ENCODE results near the gene DYNLT1. TPM values are rescaled to one million over a fixed set of nuclear protein-coding genes. Genes with fewer than 3 reads are reported as not detected.
"Not testable (repeated sequence)": the region's sequence is repeated elsewhere in the genome, so short reads cannot be mapped to it uniquely, and the experiment has no call there.

Gene DYNLT1
- total RNA-seq, 3 donors from 2014 or later (not counting 1 experiment from before 2014, with no cell fraction given): 85.7 to 106 (median 86.8) TPM

GRCh38 chr6:158684311-158684710, 39.8 kb upstream of the DYNLT1 start:
- Histone ChIP-seq H3K9me3 (ENCODE audit: control insufficient read depth, insufficient read depth, low read length) (no peaks in the 10 kb centered on the region), H3K4me1 (ENCODE audit: control insufficient read depth, insufficient read depth, low read length) (peaks cover 26% of the 10 kb centered on the region), H3K27me3 (ENCODE audit: control insufficient read depth, insufficient read depth, low read length) (no peaks in the 10 kb centered on the region), H3K4me3 (ENCODE audit: low read length) (no peak overlapping the region), H3K36me3 (ENCODE audit: control insufficient read depth, insufficient read depth, low read length) (peaks cover 28% of the 10 kb centered on the region), H3K27ac (ENCODE audit: low read length) (no peak overlapping the region)
- peaks cover 48 to 52% of the 10 kb centered on the region in 2 donors for H3K4me1 Mint-ChIP-seq
- intact Hi-C loops (cut with micrococcal nuclease): no loop called here
- H3K27ac Mint-ChIP-seq: peak overlapping the region; percentile 72 to 83
- H3K36me3 Mint-ChIP-seq: peaks cover 15% of the 10 kb centered on the region
- H3K9me3 Mint-ChIP-seq: no peaks in the 10 kb centered on the region
- H3K27me3 Mint-ChIP-seq (ENCODE audit: low read depth in 2 of 2): no peaks in the 10 kb centered on the region
- H3K4me3 Mint-ChIP-seq: no peak overlapping the region
- DNase-seq: peak in 1 of 2 donors; percentile 40
- TF ChIP-seq, protein P1, sequence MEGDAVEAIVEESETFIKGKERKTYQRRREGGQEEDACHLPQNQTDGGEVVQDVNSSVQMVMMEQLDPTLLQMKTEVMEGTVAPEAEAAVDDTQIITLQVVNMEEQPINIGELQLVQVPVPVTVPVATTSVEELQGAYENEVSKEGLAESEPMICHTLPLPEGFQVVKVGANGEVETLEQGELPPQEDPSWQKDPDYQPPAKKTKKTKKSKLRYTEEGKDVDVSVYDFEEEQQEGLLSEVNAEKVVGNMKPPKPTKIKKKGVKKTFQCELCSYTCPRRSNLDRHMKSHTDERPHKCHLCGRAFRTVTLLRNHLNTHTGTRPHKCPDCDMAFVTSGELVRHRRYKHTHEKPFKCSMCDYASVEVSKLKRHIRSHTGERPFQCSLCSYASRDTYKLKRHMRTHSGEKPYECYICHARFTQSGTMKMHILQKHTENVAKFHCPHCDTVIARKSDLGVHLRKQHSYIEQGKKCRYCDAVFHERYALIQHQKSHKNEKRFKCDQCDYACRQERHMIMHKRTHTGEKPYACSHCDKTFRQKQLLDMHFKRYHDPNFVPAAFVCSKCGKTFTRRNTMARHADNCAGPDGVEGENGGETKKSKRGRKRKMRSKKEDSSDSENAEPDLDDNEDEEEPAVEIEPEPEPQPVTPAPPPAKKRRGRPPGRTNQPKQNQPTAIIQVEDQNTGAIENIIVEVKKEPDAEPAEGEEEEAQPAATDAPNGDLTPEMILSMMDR (IDR thresholded peaks at IDR 0.05): no peak
- 93% methylated on average over 5 of the region's 5 CpGs for WGBS (ENCODE audit: insufficient coverage)
- ATAC-seq: no peak

- Histone ChIP-seq H3K27ac (ENCODE audit: low read length) (no peak overlapping the region), H3K36me3 (ENCODE audit: control insufficient read depth, insufficient read depth, low read length) (peaks cover 24% of the 10 kb centered on the region), H3K4me1 (ENCODE audit: control insufficient read depth, insufficient read depth, low read length) (peaks cover 4% of the 10 kb centered on the region), H3K27me3 (ENCODE audit: control insufficient read depth, insufficient read depth, low read length) (no peaks in the 10 kb centered on the region), H3K9me3 (ENCODE audit: control insufficient read depth, insufficient read depth, low read length) (no peaks in the 10 kb centered on the region), H3K4me3 (ENCODE audit: low read length) (no peak overlapping the region)
- peaks cover 15% of the 10 kb centered on the region for H3K36me3 Mint-ChIP-seq
- H3K4me3 Mint-ChIP-seq: no peak overlapping the region
- WGBS (ENCODE audit: insufficient coverage): 96% methylated on average over 4 of the region's 6 CpGs
- TF ChIP-seq, protein P1 (IDR thresholded peaks at IDR 0.05): no peak
- DNase-seq (no peak), ATAC-seq (no peak)
- intact Hi-C loops (cut with micrococcal nuclease): no loop called here
- no peaks in the 10 kb centered on the region for H3K9me3 Mint-ChIP-seq
- peaks cover 29 to 31% of the 10 kb centered on the region in 2 donors for H3K4me1 Mint-ChIP-seq
- H3K27me3 Mint-ChIP-seq (ENCODE audit: low read depth in 2 of 2): no peaks in the 10 kb centered on the region
- peak overlapping the region in 1 of 2 donors; percentile 30 for H3K27ac Mint-ChIP-seq
These were observed 35.9 kb upstream of the DYNLT1 start for GRCh38 chr6:158680481-158680880.

DNA sequence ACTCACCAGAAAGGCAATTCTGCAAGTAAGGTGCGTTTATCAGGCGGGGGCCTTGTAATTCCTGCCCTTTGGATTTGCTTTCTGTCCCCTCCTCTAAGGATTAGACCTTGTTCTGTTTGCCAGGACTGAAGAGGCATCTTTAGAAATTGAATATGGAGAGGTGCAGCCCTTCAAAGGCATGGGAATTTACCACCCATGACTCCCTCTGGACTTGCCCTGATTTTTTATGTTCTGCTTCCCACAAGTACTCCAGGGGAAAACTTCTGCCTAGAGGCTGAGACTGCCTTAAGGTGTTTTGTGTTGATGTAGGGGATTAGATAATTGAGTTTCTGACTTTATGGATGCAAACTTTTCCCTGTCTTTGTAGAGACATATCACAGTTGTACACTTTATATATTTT, 35.5 kb upstream of the DYNLT1 start:
- DNase-seq: no peak
- 100% methylated on average over 2 of the region's 2 CpGs for WGBS (ENCODE audit: insufficient coverage)
- Histone ChIP-seq H3K9me3 (ENCODE audit: control insufficient read depth, insufficient read depth, low read length) (no peaks in the 10 kb centered on the region), H3K4me3 (ENCODE audit: low read length) (no peak overlapping the region), H3K27me3 (ENCODE audit: control insufficient read depth, insufficient read depth, low read length) (no peaks in the 10 kb centered on the region), H3K4me1 (ENCODE audit: control insufficient read depth, insufficient read depth, low read length) (no peaks in the 10 kb centered on the region), H3K27ac (ENCODE audit: low read length) (no peak overlapping the region), H3K36me3 (ENCODE audit: control insufficient read depth, insufficient read depth, low read length) (peaks cover 27% of the 10 kb centered on the region)
- H3K27me3 Mint-ChIP-seq (ENCODE audit: low read depth in 2 of 2): no peaks in the 10 kb centered on the region
- H3K27ac Mint-ChIP-seq: peak overlapping the region; percentile 30 to 76
- H3K9me3 Mint-ChIP-seq: no peaks in the 10 kb centered on the region
- intact Hi-C loops (cut with micrococcal nuclease): no loop called here
- peaks cover 29 to 30% of the 10 kb centered on the region in 2 donors for H3K4me1 Mint-ChIP-seq
- no peak overlapping the region for H3K4me3 Mint-ChIP-seq
- ATAC-seq: no peak
- H3K36me3 Mint-ChIP-seq: peaks cover 15% of the 10 kb centered on the region
- TF ChIP-seq, protein P1 (IDR thresholded peaks at IDR 0.05): no peak

GRCh38 chr6:158677906-158678578, 33.5 kb upstream of the DYNLT1 start:
- Mint-ChIP-seq H3K9me3 (no peaks in the 10 kb centered on the region), H3K4me3 (no peak overlapping the region), H3K27me3 (ENCODE audit: low read depth in 2 of 2) (no peaks in the 10 kb centered on the region), H3K4me1 (peaks cover 13 to 20% of the 10 kb centered on the region in 2 donors), H3K27ac (peak overlapping the region; percentile 9 to 38), H3K36me3 (peaks cover 1% of the 10 kb centered on the region)
- WGBS (ENCODE audit: insufficient coverage): 92% methylated on average over 11 of the region's 11 CpGs
- no peak for DNase-seq
- no peaks in the 10 kb centered on the region for H3K27me3 ChIP-seq (ENCODE audit: control insufficient read depth, insufficient read depth, low read length)
- H3K9me3 ChIP-seq (ENCODE audit: control insufficient read depth, insufficient read depth, low read length): no peaks in the 10 kb centered on the region
- H3K36me3 ChIP-seq (ENCODE audit: control insufficient read depth, insufficient read depth, low read length): peaks cover 22% of the 10 kb centered on the region
- ATAC-seq: no peak
- TF ChIP-seq, protein P1 (IDR thresholded peaks at IDR 0.05): no peak
- H3K27ac ChIP-seq (ENCODE audit: low read length): no peak overlapping the region
- intact Hi-C loops (cut with micrococcal nuclease): no loop called here
- no peaks in the 10 kb centered on the region for H3K4me1 ChIP-seq (ENCODE audit: control insufficient read depth, insufficient read depth, low read length)
- H3K4me3 ChIP-seq (ENCODE audit: low read length): no peak overlapping the region

- H3K36me3 Mint-ChIP-seq; H3K27me3 Mint-ChIP-seq (ENCODE audit: low read depth in 2 of 2); H3K27me3 ChIP-seq (ENCODE audit: control insufficient read depth, insufficient read depth, low read length); H3K4me3 ChIP-seq (ENCODE audit: low read length); H3K27ac ChIP-seq (ENCODE audit: low read length); ATAC-seq; H3K9me3 ChIP-seq (ENCODE audit: control insufficient read depth, insufficient read depth, low read length); intact Hi-C loops (cut with micrococcal nuclease); DNase-seq; H3K9me3 Mint-ChIP-seq; H3K27ac Mint-ChIP-seq; H3K4me1 ChIP-seq (ENCODE audit: control insufficient read depth, insufficient read depth, low read length); H3K4me3 Mint-ChIP-seq: not testable (repeated sequence)
- peaks cover 13 to 19% of the 10 kb centered on the region in 2 donors for H3K4me1 Mint-ChIP-seq
- peaks cover 18% of the 10 kb centered on the region for H3K36me3 ChIP-seq (ENCODE audit: control insufficient read depth, insufficient read depth, low read length)
- 100% methylated on average over 3 of the region's 3 CpGs for WGBS (ENCODE audit: insufficient coverage)
These were observed 32.6 kb upstream of the DYNLT1 start for GRCh38 chr6:158677094-158677493.
